SK-N-SH treated with all-trans-retinoic acid at 6 μM for 48 hours (cell line): ENCODE results near the gene SDC3.
"Not testable (repeated sequence)": the region's sequence is repeated elsewhere in the genome, so short reads cannot be mapped to it uniquely, and the experiment has no call there.

ENCODE experiments used
- ATAC-seq: fragments of 200-7000 bp; cut with Tn5 transposase; 3 replicates; pipeline ENCODE4 v1.9.1; 2020; ENCODE audit warnings: mild to moderate bottlenecking, moderate library complexity
- ARNTL ChIP-seq: fragments of 450-650 bp; formaldehyde crosslinking; IDR thresholded peaks from 2 replicates; pipeline ENCODE4 v1.5.0; 2020; ENCODE audit warnings: low read depth, mild to moderate bottlenecking, moderate library complexity, borderline replicate concordance
- BACH2 ChIP-seq: fragments of 250-450 bp; sonication (Bioruptor Pico); IDR thresholded peaks from 2 replicates; pipeline ENCODE4 v1.9.0; 2021; ENCODE audit warnings: mild to moderate bottlenecking, borderline replicate concordance
- CSDC2 ChIP-seq: fragments of 250-450 bp; sonication (Bioruptor Pico); IDR thresholded peaks from 2 replicates; pipeline ENCODE4 v1.5.0; 2020; ENCODE audit warnings: mild to moderate bottlenecking, moderate library complexity
- ESRRG ChIP-seq: fragments of 250-450 bp; sonication (Bioruptor Pico); IDR thresholded peaks from 2 replicates; pipeline ENCODE4 v1.6.1; 2021; ENCODE audit warnings: mild to moderate bottlenecking
- GLIS3 ChIP-seq: fragments of 250-450 bp; sonication (Bioruptor Pico); IDR thresholded peaks from 2 replicates; pipeline ENCODE4 v1.5.0; 2020; ENCODE audit warnings: mild to moderate bottlenecking, moderate library complexity
- ISL1 ChIP-seq: fragments of 250-450 bp; sonication (Bioruptor Pico); IDR thresholded peaks from 2 replicates; pipeline ENCODE4 v2.1.2; 2022; ENCODE audit warnings: mild to moderate bottlenecking, moderate library complexity
- PATZ1 ChIP-seq: fragments of 250-450 bp; sonication (Bioruptor Pico); IDR thresholded peaks from 2 replicates; pipeline ENCODE4 v1.8.0; 2020; ENCODE audit warnings: mild to moderate bottlenecking, moderate library complexity, borderline replicate concordance
- POU6F1 ChIP-seq: fragments of 250-450 bp; sonication (Bioruptor Pico); IDR thresholded peaks from 2 replicates; pipeline ENCODE4 v1.8.0; 2021; ENCODE audit warnings: low read depth, mild to moderate bottlenecking, moderate library complexity, borderline replicate concordance
- PPARA ChIP-seq: fragments of 250-450 bp; sonication (Bioruptor Pico); IDR thresholded peaks from 2 replicates; pipeline ENCODE4 v1.5.0; 2020; ENCODE audit warnings: mild to moderate bottlenecking, borderline replicate concordance
- RARB ChIP-seq: fragments of 250-450 bp; sonication (Bioruptor Pico); IDR thresholded peaks from 2 replicates; pipeline ENCODE4 v1.8.0; 2021; ENCODE audit warnings: mild to moderate bottlenecking, moderate library complexity
- SNAI2 ChIP-seq: fragments of 250-450 bp; sonication (Bioruptor Pico); IDR thresholded peaks from 2 replicates; pipeline ENCODE4 v1.5.0; 2020; ENCODE audit warnings: mild to moderate bottlenecking, moderate library complexity
- TCF4 ChIP-seq: fragments of 250-450 bp; sonication (Bioruptor Pico); IDR thresholded peaks from 2 replicates; pipeline ENCODE4 v1.8.0; 2021; ENCODE audit warnings: mild to moderate bottlenecking, moderate library complexity, borderline replicate concordance
- TOX ChIP-seq: fragments of 250-450 bp; sonication (Bioruptor Pico); IDR thresholded peaks from 2 replicates; pipeline ENCODE4 v1.8.0; 2021; ENCODE audit warnings: mild to moderate bottlenecking, moderate library complexity, borderline replicate concordance
- ZC3H10 ChIP-seq: fragments of 250-450 bp; sonication (Bioruptor Pico); IDR thresholded peaks from 2 replicates; pipeline ENCODE4 v1.5.1; 2021; ENCODE audit warnings: mild to moderate bottlenecking, moderate library complexity
- ZFP3 ChIP-seq: fragments of 250-450 bp; sonication (Bioruptor Pico); IDR thresholded peaks from 2 replicates; pipeline ENCODE4 v1.5.0; 2020; ENCODE audit warnings: mild to moderate bottlenecking, moderate library complexity
- ZFP30 ChIP-seq: fragments of 450-650 bp; formaldehyde crosslinking; IDR thresholded peaks from 2 replicates; pipeline ENCODE4 v1.5.0; 2022; ENCODE audit warnings: mild to moderate bottlenecking, moderate library complexity
- ZNF8 ChIP-seq: fragments of 450-650 bp; formaldehyde crosslinking; IDR thresholded peaks from 2 replicates; pipeline ENCODE4 v1.5.0; 2020; ENCODE audit warnings: mild to moderate bottlenecking, moderate library complexity
- TF ChIP-seq, protein P1 (sequence below): fragments of 250-450 bp; sonication (Bioruptor Pico); IDR thresholded peaks from 2 replicates; pipeline ENCODE4 v1.5.1; 2020; ENCODE audit warnings: low read depth, mild to moderate bottlenecking, moderate library complexity
- TF ChIP-seq, protein P2 (sequence below): fragments of 250-450 bp; sonication (Bioruptor Pico); IDR thresholded peaks from 2 replicates; pipeline ENCODE4 v1.5.0; 2020; ENCODE audit warnings: mild to moderate bottlenecking, moderate library complexity
- TF ChIP-seq, protein P3 (sequence below): fragments of 250-450 bp; sonication (Bioruptor Pico); IDR thresholded peaks from 2 replicates; pipeline ENCODE4 v1.5.1; 2021; ENCODE audit warnings: mild to moderate bottlenecking, moderate library complexity

SDC3 gene

DNA sequence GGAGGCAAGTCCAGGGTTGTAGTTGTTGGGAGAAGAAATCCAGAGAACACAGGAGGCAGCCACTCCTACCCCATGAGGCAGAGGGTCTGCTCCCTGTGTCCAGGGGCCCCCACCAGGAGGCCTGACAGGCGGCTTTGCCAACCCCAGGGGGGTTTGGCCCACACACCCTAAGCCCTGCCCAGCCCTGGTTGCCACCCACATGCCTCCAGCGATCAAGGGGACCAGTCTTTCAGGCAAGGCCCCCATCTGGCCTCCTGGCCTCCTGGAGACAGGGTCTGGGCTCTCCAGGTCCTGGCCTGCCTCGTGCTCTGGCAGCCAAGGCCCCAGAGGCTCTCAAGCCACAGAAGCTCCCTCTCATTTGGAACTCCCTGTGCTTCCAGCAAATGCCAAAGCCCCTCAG lies 38.5 kb downstream of the SDC3 start (continued):
- TF ChIP-seq, protein P1, sequence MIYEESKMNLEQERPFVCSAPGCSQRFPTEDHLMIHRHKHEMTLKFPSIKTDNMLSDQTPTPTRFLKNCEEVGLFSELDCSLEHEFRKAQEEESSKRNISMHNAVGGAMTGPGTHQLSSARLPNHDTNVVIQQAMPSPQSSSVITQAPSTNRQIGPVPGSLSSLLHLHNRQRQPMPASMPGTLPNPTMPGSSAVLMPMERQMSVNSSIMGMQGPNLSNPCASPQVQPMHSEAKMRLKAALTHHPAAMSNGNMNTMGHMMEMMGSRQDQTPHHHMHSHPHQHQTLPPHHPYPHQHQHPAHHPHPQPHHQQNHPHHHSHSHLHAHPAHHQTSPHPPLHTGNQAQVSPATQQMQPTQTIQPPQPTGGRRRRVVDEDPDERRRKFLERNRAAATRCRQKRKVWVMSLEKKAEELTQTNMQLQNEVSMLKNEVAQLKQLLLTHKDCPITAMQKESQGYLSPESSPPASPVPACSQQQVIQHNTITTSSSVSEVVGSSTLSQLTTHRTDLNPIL (CRISPR knock-in tag) = no peak
- TF ChIP-seq ZFP3 (CRISPR knock-in tag) (no peak), ZNF8 (CRISPR knock-in tag) (no peak), POU6F1 (CRISPR knock-in tag) (no peak), TOX (CRISPR knock-in tag) (no peak), CSDC2 (CRISPR knock-in tag) (no peak), ZC3H10 (no peak)
- TF ChIP-seq, protein P2, sequence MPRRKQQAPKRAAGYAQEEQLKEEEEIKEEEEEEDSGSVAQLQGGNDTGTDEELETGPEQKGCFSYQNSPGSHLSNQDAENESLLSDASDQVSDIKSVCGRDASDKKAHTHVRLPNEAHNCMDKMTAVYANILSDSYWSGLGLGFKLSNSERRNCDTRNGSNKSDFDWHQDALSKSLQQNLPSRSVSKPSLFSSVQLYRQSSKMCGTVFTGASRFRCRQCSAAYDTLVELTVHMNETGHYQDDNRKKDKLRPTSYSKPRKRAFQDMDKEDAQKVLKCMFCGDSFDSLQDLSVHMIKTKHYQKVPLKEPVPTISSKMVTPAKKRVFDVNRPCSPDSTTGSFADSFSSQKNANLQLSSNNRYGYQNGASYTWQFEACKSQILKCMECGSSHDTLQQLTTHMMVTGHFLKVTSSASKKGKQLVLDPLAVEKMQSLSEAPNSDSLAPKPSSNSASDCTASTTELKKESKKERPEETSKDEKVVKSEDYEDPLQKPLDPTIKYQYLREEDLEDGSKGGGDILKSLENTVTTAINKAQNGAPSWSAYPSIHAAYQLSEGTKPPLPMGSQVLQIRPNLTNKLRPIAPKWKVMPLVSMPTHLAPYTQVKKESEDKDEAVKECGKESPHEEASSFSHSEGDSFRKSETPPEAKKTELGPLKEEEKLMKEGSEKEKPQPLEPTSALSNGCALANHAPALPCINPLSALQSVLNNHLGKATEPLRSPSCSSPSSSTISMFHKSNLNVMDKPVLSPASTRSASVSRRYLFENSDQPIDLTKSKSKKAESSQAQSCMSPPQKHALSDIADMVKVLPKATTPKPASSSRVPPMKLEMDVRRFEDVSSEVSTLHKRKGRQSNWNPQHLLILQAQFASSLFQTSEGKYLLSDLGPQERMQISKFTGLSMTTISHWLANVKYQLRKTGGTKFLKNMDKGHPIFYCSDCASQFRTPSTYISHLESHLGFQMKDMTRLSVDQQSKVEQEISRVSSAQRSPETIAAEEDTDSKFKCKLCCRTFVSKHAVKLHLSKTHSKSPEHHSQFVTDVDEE (CRISPR knock-in tag) = no peak

DNA sequence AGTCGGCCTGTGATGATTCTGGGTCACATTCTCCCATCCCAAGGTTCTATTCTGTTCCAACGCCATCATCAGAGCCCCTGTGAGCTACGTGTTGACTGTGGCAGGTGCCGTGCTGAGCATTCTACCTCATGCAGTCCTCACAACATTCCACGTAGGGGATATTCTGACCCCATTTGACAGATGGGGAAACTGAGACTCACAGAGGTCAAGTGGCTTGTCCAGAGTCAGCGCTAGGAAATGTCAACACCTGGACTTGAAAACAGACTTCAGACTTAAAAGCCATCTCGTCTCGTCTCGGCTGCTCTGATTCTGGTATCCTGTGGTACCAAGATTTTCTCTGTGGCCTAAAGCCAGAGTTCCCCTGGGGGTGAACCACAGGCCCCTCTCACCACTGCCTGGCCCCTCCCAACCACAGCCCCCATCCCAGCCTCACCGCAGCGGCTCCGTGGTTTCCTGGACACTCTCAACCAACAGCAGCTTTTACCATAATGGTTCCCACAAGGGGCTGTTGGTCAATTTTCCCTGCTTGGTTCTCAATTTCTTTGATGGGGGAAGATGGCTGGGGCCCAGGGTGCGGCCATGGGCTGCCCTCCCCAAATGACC lies 39.6 kb downstream of the SDC3 start:
- no peak for ATAC-seq
- no peak for TF ChIP-seq POU6F1 (CRISPR knock-in tag)
- TF ChIP-seq, protein P1 (CRISPR knock-in tag) = no peak
- TF ChIP-seq ISL1 (CRISPR knock-in tag) = no peak
- no peak for TF ChIP-seq BACH2 (CRISPR knock-in tag)
- no peak for TF ChIP-seq ZNF8 (CRISPR knock-in tag)
- TF ChIP-seq RARB (CRISPR knock-in tag) = no peak
- TF ChIP-seq PPARA (CRISPR knock-in tag) = no peak
- TF ChIP-seq TCF4 = no peak
- TF ChIP-seq, protein P2 (CRISPR knock-in tag) = no peak
- no peak for TF ChIP-seq PATZ1
- no peak for TF ChIP-seq ARNTL
- no peak for TF ChIP-seq GLIS3 (CRISPR knock-in tag)
- no peak for TF ChIP-seq ZFP30 (CRISPR knock-in tag)
- TF ChIP-seq SNAI2 (CRISPR knock-in tag) = no peak
- TF ChIP-seq ESRRG = no peak
- TF ChIP-seq, protein P3, sequence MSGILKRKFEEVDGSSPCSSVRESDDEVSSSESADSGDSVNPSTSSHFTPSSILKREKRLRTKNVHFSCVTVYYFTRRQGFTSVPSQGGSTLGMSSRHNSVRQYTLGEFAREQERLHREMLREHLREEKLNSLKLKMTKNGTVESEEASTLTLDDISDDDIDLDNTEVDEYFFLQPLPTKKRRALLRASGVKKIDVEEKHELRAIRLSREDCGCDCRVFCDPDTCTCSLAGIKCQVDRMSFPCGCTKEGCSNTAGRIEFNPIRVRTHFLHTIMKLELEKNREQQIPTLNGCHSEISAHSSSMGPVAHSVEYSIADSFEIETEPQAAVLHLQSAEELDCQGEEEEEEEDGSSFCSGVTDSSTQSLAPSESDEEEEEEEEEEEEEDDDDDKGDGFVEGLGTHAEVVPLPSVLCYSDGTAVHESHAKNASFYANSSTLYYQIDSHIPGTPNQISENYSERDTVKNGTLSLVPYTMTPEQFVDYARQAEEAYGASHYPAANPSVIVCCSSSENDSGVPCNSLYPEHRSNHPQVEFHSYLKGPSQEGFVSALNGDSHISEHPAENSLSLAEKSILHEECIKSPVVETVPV (CRISPR knock-in tag) = no peak
- TF ChIP-seq CSDC2 (CRISPR knock-in tag) = no peak
- no peak for TF ChIP-seq ZC3H10
- TF ChIP-seq TOX (CRISPR knock-in tag) = no peak

DNA sequence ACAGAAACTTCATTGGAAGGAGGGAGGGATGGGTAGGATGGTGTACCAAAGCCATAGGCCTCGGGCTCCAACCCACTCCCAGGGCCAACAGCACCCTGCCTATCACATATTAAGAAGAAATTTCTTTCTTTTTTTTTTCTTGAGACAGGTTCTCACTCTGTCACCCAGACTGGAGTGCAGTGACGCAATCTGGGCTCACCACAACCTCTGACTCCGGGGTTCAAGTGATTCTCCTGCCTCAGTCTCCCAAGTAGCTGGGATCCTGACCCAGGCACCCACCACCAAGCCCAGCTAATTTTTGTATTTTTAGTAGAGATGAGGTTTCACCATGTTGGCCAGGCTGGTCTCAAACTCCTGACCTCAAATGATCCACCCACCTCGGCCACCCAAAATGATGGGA lies 40.5 kb downstream of the SDC3 start:
- not testable (repeated sequence) for ATAC-seq
